ENCODE data around the gene PGC.

Gene PGC

DNA sequence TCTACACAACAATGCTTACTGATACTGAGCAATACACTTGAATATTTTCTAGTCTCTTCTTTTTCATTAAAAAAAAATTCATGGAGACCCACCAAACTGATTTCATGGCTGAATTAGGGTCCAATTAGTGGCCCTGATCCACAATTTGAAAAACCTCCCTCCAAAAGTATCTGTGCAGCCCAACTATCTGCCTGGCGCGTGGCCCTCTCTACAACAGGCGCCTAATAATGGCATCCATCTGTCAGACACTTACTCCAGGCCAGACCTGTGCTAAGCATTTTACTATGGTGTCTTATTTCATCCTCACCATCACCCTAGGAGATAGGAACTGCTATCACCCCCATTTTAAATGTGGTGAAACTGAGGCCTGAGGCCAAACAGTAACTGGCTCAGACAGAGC is 25.8 kb downstream of the PGC start:
- no peak overlapping the region for H3K4me3 ChIP-seq (ENCODE audit: low read length)

DNA sequence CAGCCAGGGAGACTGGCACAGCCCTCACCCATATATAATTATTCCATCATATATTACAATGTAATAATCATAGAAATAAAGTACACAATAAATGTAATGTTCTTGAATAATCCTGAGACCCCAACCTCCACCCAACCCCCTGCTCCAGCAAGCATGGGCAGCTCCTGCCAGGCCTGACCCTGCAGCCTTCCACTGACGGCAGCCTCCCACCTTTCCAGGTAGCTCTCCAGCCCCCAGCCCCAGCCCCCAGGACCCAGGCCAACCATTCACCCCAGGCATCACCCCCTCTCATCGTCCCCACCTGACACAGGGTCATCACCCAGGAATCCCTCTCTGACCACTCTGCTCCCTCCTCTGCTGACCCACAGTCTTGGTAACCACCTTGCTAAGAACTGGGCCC is 26.4 kb downstream of the PGC start:
- H3K79me2 ChIP-seq (ENCODE audit: control insufficient read depth, low read length), result peaks cover 98% of the 10 kb centered on the region
- no peak overlapping the region for H3K4me3 ChIP-seq (ENCODE audit: low read length)
- peaks cover 7% of the 10 kb centered on the region for H3F3A ChIP-seq (ENCODE audit: control insufficient read depth, insufficient read depth)
- no peaks in the 10 kb centered on the region for H3K27me3 ChIP-seq (ENCODE audit: control insufficient read depth, low read length)
- H3K4me2 ChIP-seq (ENCODE audit: low read length), result no peak overlapping the region
- peaks cover 98% of the 10 kb centered on the region for H3K4me1 ChIP-seq (ENCODE audit: control insufficient read depth, low read length)
- H3K36me3 ChIP-seq (ENCODE audit: control insufficient read depth, low read length), result peaks cover 27% of the 10 kb centered on the region
- TF ChIP-seq EZH2phosphoT487 (IDR thresholded peaks at IDR 0.05; ENCODE audit: borderline replicate concordance, low read length), result no peak
- TF ChIP-seq, protein P1, sequence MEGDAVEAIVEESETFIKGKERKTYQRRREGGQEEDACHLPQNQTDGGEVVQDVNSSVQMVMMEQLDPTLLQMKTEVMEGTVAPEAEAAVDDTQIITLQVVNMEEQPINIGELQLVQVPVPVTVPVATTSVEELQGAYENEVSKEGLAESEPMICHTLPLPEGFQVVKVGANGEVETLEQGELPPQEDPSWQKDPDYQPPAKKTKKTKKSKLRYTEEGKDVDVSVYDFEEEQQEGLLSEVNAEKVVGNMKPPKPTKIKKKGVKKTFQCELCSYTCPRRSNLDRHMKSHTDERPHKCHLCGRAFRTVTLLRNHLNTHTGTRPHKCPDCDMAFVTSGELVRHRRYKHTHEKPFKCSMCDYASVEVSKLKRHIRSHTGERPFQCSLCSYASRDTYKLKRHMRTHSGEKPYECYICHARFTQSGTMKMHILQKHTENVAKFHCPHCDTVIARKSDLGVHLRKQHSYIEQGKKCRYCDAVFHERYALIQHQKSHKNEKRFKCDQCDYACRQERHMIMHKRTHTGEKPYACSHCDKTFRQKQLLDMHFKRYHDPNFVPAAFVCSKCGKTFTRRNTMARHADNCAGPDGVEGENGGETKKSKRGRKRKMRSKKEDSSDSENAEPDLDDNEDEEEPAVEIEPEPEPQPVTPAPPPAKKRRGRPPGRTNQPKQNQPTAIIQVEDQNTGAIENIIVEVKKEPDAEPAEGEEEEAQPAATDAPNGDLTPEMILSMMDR (IDR thresholded peaks at IDR 0.05; ENCODE audit: low read depth, low read length, poor library complexity, severe bottlenecking), result no peak
- no peaks in the 10 kb centered on the region for H3K9me2 ChIP-seq (replicated peaks; ENCODE audit: control insufficient read depth, low read length)
- peaks cover 18% of the 10 kb centered on the region for H4K20me1 ChIP-seq (ENCODE audit: control insufficient read depth, insufficient read depth, low read depth, low read length)
- H3K27ac ChIP-seq (ENCODE audit: low read depth, low read length), result no peak overlapping the region
- H3K9me3 ChIP-seq (ENCODE audit: control insufficient read depth, insufficient read depth, low read length), result no peaks in the 10 kb centered on the region

More for the DNA sequence above, 25.8 kb downstream of the PGC start:
- Histone ChIP-seq H3F3A (ENCODE audit: control insufficient read depth, insufficient read depth) (peaks cover 10% of the 10 kb centered on the region), H3K4me2 (ENCODE audit: low read length) (0 out of 2 replicates have a peak overlapping the region, but pooled peaks have one; percentile 1), H3K27ac (ENCODE audit: low read depth, low read length) (no peak overlapping the region), H3K36me3 (ENCODE audit: control insufficient read depth, low read length) (peaks cover 24% of the 10 kb centered on the region), H3K9me3 (ENCODE audit: control insufficient read depth, insufficient read depth, low read length) (no peaks in the 10 kb centered on the region), H3K79me2 (ENCODE audit: control insufficient read depth, low read length) (peaks cover 97% of the 10 kb centered on the region), H3K9me2 (replicated peaks; ENCODE audit: control insufficient read depth, low read length) (no peaks in the 10 kb centered on the region), H3K4me1 (ENCODE audit: control insufficient read depth, low read length) (peaks cover 95% of the 10 kb centered on the region), H4K20me1 (ENCODE audit: control insufficient read depth, insufficient read depth, low read depth, low read length) (peaks cover 13% of the 10 kb centered on the region), H3K27me3 (ENCODE audit: control insufficient read depth, low read length) (no peaks in the 10 kb centered on the region)
- TF ChIP-seq EZH2phosphoT487 (IDR thresholded peaks at IDR 0.05; ENCODE audit: borderline replicate concordance, low read length), result no peak
- TF ChIP-seq, protein P1 (IDR thresholded peaks at IDR 0.05; ENCODE audit: low read depth, low read length, poor library complexity, severe bottlenecking), result no peak

DNA sequence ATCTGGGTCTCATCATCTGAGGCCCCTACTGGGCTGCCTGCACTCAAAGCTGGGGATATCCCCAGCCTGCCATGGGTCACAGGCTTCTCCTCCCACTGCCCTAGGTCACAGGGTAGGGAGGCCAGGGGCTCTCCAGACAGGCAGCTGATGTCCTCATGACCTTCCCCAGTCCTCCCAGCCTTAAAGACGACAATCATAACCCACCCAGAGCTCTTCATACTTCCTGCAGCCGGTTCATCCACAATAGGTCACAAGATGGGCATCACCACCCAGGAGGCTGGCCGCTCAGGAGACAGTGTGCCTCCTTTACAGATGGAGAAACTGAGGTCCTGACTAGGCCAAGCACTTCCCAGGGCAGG is 27.0 kb downstream of the PGC start:
- Histone ChIP-seq H4K20me1 (ENCODE audit: control insufficient read depth, insufficient read depth, low read depth, low read length) (peaks cover 18% of the 10 kb centered on the region), H3K4me3 (ENCODE audit: low read length) (no peak overlapping the region), H3K79me2 (ENCODE audit: control insufficient read depth, low read length) (peaks cover 98% of the 10 kb centered on the region), H3K36me3 (ENCODE audit: control insufficient read depth, low read length) (peaks cover 27% of the 10 kb centered on the region), H3K27me3 (ENCODE audit: control insufficient read depth, low read length) (no peaks in the 10 kb centered on the region), H3K4me2 (ENCODE audit: low read length) (peak overlapping the region; percentile 9; the same call in 1 of the 2 replicates), H3K4me1 (ENCODE audit: control insufficient read depth, low read length) (peaks cover 98% of the 10 kb centered on the region), H3K9me3 (ENCODE audit: control insufficient read depth, insufficient read depth, low read length) (no peaks in the 10 kb centered on the region), H3F3A (ENCODE audit: control insufficient read depth, insufficient read depth) (peaks cover 7% of the 10 kb centered on the region), H3K9me2 (replicated peaks; ENCODE audit: control insufficient read depth, low read length) (no peaks in the 10 kb centered on the region), H3K27ac (ENCODE audit: low read depth, low read length) (no peak overlapping the region)
- TF ChIP-seq, protein P1 (IDR thresholded peaks at IDR 0.05; ENCODE audit: low read depth, low read length, poor library complexity, severe bottlenecking), result no peak
- TF ChIP-seq EZH2phosphoT487 (IDR thresholded peaks at IDR 0.05; ENCODE audit: borderline replicate concordance, low read length), result no peak
